DMS 273 (cell line): ENCODE results near the gene DUS1L.

Experiments used
- DNase-seq: peaks from one replicate; lab custom pipeline; 2025; ENCODE audit not compliant: unreplicated experiment; lab: John Stamatoyannopoulos, UW

DUS1L gene

DNA sequence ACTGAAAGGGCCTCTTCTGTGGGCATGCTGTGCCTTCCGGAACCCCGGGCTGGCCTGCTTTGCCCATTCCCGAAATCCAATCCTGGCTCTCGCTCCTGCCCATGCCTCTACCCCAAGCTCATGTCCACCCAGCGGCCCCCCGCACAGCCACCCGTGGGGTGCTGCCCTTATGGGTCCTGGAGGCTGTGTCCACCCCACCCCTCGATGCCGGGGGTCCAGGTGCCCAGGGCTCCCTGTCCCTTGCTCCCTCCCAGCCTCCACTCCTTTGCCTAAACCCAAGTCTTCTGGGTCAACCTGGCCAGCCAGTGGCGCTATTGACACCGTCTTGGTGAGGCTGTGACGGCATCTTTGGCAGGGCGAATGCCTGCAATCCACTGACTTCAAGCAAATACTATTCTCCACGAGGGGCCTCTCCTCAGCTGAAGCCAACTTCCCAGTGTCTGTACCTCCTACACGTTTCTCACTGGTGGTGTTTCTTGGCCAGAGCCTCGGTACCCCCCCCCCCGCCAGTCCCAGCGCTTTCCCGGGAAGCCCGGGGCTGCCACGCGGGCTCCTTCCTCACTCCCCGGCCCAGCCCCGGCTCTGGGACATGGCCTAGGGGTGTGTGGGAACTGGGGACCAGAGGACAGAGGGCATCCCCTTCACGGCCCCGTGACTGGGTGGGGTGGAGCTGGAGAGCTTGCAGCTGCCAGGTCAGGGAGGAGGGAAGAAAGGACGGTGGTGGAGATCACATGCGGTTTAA, 12.2 kb upstream of the DUS1L start:
- DNase-seq: peak; percentile 47

DNA sequence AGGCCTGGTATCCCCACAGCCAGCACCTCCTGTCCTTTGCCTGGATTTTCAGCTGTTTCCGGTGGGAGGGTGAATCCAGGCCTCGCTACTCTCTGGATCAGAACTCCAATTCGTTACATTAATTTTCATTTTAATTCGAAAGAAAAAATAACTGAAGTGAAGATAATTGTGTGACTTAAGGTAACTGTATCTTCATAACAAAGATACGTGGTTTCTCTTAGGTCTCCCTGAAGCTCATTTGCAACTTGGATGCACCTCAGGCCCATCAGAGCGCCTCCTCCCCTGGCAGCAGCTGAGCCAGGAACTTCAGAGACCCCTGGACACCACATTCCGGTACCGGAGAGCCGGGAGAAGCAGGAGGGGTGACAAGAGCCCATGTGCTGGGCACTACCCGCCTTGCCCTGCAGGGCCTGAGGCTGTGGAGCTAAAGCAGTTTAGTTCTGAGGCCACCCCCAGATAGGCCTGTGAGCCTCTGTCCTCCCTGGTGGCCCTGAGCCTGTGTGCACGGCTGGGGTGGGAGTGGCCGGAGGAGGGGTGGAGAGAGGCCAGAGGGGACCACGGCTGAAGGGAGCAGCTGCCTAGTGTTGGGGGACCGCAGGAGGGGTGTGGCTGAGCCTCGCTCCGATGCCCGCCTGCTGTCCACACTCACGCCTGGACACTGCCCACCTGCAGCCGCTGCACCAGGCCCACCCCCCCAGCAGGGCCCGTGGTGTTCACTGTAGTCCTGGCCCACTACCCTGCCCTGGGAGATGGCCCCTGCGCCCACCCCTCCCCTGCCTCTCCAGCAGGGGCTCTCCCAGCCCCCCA, 11.4 kb upstream of the DUS1L start:
- peak; percentile 52 for DNase-seq

DNA sequence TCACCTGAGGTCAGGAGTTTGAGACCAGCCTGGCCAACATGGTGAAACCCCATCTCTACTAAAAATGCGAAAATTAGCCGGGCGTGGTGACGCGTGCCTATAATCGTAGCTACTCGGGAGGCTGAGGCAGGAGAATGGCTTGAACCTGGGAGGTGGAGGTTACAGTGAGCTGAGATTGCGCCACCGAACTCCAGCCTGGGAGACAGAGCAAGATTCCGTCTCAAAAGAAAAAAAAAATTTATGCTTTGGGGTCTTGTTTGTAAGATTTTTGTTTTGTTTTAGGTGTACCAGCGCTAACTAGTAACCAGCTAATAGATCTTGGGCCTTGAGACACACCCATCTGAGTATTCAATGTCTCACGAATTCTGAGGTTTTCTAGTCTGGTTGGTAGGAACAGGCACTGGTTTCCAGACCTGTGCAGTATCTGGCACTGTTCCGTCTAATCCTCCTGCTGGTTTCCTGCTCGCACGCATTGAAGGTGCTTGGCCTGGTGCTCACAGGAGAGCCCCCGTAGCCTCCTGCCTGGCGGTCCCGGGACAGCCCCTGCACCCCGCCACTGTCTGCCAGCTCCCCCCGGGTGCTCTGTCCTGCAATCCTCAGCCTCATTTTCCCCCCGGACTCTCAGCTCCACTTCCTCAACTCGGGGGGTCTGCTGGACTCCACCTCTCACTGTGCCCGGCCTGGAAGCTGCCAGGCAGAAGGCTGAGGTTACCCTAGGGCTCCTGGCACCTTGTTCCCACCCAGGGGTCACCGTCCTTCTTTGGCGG, 10.6 kb upstream of the DUS1L start:
- DNase-seq: peak; percentile 57

DNA sequence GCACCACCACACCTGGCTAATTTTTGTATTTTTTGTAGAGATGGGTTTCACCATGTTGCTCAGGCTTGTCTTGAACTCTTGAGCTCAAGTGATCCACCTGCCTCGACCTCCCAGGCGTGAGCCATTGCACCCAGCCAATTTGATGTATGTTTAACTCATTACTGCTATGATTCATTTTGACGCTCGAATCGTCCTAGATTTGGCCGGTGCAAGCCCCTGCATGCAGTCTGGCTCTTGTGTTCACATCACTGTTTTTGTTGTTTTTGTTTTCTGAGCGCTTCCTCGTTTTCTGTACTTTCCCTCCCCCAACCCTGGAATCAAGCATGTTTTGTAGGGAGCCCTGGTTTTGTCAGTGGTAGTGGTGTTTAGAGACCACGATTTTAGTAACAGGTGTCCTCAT, 7.8 kb upstream of the DUS1L start:
- DNase-seq: no peak

DNA sequence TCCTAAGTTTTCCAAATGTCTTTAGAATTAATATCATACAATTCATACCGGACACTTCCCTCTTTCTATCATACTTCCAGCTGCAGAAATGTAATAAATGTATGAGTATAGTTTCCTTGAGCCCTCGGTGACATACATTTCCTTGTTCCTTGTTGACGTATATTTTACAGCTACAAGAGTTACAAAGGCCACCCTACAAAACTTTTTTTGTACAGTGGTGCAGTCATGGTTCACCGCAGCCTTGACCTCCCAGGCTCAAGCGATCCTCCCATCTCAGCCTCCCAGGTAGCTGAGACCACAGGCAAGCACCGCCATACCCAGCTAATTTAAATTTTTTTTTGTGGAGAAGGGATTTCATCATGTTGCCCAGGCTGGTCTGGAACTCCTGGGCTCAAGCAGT, 7.2 kb upstream of the DUS1L start:
- DNase-seq: no peak

DNA sequence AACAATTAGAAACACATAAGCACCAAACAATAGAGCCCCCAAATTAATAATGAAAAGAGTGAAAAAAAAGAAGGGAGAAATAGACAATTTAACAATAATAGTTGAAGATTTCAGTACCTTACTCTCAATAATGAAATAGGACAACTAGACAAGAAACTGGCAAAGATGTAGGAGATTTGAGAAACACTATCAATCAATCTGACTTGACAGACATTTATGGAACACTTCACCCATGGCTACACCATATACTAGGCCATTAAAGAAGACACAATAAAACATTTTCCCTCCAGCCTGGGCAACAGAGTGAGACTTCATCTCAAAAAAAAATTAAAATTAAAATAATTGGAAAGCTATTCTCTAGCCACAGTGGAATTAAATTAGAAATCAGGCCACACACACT, 5.0 kb upstream of the DUS1L start:
- no peak for DNase-seq

DNA sequence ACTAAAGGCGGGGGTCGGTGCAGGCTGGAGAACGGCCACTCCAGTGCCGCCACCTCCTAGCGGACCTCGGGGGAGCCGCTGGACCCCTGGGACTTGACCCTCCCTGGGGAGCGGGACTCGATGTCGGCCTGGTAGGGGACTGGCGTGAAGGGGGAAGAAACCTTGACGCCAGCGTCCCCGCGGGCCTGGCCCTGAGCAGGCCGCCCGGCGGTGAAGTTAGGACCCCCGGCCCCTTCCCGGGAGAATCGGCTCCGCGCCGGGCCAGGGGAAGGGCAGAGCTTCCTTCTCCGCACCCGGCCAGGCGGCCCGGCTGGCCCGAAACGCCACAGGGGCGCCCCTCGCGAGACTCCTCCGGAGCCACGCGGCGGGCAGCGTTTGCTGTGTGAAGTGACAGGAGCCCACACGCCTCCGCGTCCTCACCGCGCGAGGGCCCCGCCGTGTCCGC, 389 bp downstream of the DUS1L start:
- DNase-seq: peak; percentile 73

DNA sequence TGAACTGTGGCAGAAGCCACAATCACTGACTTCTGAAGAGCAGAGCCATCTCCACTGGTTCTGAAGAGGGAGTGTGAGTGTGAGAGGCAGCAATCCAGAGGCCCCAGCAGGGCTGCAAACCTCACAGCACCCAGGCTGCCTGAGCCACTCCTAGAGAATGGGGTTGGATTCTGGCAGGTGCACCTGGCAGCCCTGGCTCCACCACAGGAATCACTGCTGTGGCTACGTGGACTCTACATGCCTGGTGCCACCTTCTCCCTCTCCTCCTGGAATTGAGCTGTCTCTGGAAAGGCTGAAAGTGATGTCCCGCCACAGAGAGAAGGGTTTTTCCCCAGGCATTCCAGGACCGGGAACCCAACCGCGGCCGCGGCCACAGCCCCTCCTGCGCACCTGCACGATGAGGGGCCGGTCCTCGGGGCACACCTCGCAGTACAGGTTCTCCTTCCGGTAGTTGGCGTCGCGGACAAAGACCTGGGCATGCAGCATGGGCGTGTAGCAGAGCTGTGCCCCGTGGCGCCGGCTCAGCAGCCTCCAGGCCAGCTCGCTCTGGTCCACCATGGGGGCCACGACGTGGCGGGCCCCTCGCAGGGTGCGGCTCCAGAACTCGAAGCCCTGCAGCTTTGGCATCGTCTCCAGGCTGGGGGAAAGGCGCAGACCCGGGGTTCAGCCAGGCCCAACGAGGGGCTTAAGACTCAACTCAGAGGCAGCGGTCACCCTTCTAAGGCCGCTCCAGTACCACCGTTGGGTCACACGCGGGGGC, 991 bp downstream of the DUS1L start:
- DNase-seq: no peak

DNA sequence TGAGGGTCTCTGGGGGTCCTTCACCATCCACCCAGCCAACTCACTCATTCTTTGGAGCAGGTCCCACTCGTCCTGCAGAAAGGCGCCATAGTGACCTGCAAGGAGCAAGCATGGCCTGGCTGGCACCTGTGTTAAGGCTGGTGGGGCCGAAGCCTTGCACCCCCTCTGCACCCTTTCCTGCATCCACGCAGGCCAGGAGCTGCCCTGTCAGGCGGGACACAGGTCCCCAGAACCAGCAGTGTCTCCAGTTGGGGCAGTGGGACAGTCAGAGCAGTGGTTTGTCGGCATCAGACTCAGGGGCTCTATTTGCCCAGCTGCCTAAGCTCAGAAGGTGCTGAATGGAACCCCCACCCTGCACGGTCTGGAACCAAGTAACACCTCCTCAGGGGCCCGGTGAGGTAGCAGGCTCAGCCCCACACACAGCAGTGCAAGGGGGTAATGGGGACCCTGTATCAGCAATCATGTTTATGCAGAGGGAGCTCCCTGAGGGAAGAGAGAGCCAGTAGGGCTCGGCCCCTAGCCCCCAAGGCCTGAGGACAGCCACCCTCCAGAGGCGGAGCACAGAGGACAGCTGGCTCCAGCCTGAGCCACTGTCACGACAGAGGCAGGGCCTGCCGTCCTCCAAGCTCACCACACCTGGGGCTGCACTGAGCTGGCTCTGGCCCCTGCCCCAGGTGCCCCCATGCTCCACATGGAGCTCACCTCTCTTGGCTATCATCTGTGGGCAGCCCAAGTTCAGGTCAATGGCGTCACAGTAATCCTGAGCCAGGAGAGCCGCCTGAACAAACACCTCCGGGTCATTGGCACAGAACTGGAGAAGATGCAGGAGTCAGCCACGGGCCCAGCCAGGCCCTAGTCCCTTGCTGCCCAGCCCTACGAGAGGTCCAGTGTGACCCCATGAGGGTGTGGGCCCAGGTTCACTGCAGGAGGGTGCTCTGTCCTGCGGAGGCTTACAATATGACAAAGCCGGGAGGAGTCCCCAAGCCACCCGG, 1.9 kb downstream of the DUS1L start:
- no peak for DNase-seq

DNA sequence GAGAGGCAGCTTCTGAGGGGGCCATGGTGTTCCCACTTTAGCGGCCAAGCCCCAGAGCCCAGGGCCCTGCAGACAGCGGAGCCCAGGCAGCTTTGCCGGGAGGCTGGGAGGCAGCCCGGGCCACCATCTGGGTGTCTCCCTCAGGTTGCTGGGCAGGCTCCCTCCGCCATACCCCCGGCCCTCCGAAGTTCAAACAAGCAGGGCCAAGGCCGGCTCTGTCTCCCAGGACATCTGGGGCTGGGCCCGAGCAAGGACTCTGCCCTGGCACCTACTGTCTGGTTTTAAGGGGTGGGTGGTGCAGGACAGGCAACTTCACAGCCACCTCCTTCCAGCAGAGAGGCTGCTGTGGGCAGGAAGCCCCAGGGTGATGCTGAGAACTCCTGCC, 2.6 kb downstream of the DUS1L start:
- no peak for DNase-seq

DNA sequence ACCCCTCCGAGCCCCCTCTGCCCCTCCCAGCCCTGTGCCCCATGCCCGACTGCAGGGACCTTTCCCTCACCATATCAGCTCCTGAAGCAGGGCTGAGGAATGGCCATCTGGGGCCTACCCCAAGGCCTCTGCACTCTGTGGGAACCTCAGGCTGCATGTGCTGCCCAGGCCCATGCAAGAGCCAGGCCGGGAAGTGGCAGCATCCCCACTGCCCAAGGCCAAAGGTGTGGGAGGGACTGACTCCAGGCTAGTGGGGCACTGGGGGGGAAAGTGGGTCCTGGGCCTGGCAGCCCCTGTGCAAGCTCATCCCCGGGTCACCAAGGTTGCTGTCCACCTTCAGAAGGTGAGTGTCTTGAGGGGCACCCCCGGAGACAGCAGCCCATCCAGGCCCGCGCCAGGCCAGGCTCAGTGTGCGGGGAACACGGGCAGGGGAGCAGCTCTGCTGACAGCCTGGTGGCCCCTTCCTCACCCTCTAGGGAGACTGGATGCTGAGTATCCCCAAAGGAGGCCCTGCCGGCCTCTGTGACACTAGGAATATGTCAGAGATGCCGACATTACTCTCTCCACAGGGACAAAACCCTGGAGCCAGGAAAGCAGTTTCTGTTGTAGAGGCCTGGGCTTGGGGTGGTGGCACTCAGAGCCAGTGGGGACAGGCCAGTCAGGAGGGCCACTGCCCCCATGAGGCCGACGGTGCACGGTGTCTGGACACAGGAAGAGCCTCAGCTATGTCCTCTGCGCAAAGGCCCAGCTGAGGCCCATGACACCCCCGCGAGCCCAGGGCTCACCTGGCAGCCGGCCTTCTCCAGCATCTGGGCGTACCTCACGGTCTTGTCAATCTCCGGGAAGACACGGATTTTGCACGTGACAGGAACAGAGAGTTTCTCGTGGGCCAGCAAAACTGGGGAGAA, 3.3 kb downstream of the DUS1L start:
- no peak for DNase-seq

DNA sequence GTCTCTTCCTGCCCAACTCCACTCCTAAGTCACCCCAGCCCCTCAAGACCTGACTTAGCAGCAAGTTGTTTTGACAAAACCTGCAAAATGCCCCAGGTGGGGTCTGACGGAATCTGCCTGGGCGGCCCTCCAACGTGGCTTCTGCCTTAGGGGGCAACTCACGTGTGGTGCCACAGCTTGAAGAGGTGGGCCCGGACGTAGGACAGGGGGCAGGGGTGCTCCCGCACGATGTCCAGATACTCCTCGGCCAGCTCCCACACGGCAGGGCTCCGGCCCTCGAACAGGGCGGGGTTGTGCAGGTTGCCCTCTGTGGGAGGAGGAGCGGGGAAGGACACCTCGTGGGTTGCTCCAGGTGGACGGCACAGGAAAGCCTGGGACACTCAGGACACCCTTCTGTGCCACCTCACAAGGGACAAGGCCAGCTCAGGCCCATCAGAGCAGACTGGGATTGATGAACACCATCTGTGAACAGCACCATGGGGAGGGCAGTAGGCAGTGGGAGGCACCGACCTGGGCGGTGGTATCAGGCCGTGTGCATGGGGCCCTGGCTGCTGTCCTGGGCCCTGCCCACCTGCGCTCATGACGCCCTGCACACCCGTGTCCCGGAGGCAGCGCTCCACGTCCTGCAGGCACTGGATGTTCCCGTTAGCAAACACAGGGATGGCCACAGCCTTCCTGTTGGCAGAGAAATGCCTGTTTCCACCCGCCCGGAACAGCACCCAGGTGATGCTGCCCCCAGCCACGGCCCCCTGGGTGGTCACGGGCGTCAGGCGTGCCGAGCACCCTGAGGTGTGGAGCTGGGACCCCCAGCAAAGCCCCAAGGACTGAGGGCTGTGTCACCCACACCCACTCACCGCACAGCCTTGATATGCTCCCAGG, 4.3 kb downstream of the DUS1L start:
- DNase-seq: no peak

DNA sequence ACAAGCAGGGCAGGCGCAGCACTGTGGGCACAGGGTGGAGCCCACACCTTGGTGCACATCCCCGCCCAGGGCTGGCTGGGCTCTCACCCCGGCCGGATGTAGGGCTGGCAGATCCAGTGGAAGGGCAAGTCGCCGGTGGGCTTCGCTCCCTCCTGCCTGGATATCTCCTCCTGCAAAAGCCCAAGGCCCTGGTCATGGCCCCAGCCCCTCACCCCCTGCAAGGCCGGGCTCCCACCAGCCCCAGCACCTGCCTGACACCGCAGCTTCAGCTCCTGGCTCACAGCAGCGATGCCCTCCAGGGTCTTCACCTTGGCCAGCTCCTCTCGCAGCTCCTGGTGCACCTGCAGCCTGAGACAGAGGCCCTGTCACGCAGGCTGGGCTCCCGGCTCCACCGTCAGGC, 5.0 kb downstream of the DUS1L start:
- DNase-seq: no peak

DNA sequence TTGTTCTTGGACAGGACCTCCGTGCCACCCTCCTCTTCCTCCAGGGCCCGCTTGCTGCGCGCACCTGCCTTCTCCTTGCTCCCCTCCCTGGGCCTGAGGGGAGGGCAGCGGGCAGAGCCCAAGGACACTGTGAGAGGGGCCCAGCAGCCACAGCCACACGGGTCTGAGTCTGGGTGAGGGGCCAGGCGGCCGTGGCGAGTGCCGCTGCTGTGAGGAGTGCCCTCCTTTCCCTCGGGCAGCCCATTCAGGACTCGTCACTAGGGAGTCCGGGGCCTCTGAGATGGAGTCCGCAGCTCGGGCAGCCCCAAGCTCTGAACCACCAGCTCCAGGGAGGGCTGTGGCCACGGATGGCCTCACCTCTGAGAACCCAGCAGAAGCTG, 5.6 kb downstream of the DUS1L start:
- no peak for DNase-seq

DNA sequence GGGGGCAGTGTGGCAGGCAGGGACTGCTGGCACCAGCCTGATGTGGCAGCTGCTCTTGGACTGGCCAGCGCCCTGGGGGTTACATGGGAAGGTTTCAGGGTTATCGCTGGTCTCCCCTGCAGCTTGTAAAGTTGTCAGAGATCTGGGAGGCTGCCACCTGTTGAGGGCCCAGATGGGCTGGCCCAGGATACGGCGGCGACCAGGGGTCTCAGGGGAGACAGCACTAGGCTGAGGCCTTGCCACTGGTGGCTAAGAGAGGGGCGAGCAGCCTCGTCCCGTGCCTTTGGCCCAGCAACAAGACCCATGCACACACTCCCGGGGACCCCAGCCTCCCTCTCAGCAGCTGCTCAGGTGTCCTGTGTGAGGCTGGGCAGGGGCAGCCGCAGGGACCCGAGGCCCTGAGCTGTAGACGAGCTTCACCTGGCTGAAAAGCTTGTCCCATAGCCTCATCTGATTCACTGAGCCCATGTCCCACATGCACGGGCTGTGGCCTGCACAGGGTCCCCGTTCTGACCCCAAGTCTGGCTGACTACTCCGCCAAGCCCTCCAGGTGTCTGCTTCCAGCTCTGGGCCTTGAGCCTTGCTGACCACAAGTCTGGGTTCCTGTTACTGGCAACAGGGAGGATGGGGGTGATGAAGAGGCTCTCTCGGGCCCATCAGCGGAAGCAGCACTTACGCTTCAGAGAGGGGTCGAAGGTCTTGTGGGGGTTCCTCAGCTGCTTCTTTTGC, 6.2 kb downstream of the DUS1L start:
- DNase-seq: peak; percentile 58

DNA sequence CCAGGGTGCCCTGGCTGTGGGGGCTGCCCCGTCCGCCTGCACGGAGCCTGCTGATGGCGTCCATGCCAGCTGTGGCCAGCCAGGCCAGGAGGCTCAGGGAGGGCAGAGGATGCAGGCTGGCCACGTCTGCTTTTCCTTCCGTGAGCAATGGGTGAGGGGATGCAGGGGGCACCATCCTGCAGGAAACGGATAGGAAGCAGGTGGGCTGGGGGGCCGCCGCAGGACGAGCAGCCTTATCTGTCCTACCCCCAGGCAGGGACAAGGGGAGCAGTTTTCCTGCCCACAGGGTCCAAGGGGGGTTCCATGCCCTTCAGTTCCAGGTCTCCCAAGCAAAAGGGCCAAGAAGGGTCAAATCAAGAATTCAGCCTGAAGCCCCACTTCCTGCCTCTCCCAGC, 6.8 kb downstream of the DUS1L start:
- DNase-seq: no peak

DNA sequence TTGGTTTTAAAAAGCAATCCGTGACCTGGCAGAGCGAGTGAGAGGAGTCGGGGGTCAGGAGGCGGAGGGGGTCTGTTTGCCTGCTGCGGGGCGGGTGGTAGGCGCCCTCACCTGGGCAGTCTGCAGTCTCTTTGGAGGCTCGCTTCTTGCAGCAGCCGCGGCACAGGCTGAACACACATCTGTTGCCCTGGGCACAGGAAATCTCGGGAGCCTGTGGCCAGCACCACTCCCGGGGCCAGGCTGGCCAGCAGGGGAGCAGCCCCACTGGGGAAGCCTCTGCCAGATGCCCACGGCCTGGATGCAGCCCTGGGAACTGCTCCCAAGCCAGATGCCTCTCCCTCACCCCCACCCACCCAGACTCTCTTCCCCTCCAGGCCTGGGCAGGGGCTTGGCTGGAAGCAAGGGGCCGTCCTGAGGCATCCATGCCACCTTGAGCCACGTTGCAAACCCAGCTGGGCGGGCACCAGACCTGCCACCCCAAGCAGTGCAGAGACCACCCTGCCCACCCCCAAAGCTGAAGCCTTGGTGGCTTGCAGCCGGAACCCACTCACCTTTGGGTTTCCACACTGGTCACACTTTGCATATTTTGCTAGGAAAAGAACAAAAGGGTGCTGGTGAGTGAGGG, 7.3 kb downstream of the DUS1L start:
- DNase-seq: peak; percentile 56
